OCI-LY1 (cell line): Measurements from ENCODE around the gene ALDH16A1.
"Not testable (repeated sequence)": the region's sequence is repeated elsewhere in the genome, so short reads cannot be mapped to it uniquely, and the experiment has no call there.

Experiments
- H2AFZ ChIP-seq: fragments of 200-600 bp; sonication (generic), shearing (Covaris generic); 2 replicates; pipeline ENCODE4 v1.6.0; 2014; ENCODE audit warnings: antibody characterized with exemption, mild to moderate bottlenecking, low read length
- H3F3A ChIP-seq: fragments of 200-600 bp; sonication (generic), shearing (Covaris generic); 2 replicates; pipeline ENCODE4 v1.6.0; 2014; ENCODE audit warnings: mild to moderate bottlenecking, antibody characterized with exemption, low read length, moderate library complexity; ENCODE audit not compliant: insufficient read depth
- H3K27ac ChIP-seq: fragments of 200-600 bp; sonication (generic); 2 replicates; pipeline ENCODE4 v1.5.1; 2014; ENCODE audit warnings: low read length, mixed run types, mild to moderate bottlenecking, low read depth; ENCODE audit not compliant: poor library complexity, severe bottlenecking
- H3K27me3 ChIP-seq: fragments of 200-600 bp; sonication (generic); 2 replicates; pipeline ENCODE4 v1.6.0; 2014; ENCODE audit warnings: antibody characterized with exemption, mild to moderate bottlenecking, low read length, moderate library complexity; ENCODE audit not compliant: insufficient read depth
- H3K36me3 ChIP-seq: fragments of 200-600 bp; sonication (generic); 2 replicates; pipeline ENCODE4 v1.6.1; 2014; ENCODE audit warnings: mild to moderate bottlenecking, antibody characterized with exemption, low read length, moderate library complexity, mixed read lengths; ENCODE audit not compliant: insufficient read depth
- H3K4me1 ChIP-seq: fragments of 200-600 bp; sonication (generic); 2 replicates; pipeline ENCODE4 v1.5.1; 2014; ENCODE audit warnings: mild to moderate bottlenecking, low read length, moderate library complexity; ENCODE audit not compliant: insufficient read depth, severe bottlenecking
- H3K4me2 ChIP-seq: fragments of 200-600 bp; sonication (generic), shearing (Covaris generic); 2 replicates; pipeline ENCODE4 v1.6.1; 2014; ENCODE audit warnings: low read length
- H3K4me3 ChIP-seq: fragments of 200-600 bp; sonication (generic); 2 replicates; pipeline ENCODE4 v1.5.1; 2014; ENCODE audit warnings: low read length, low read depth, mild to moderate bottlenecking, mixed read lengths; ENCODE audit not compliant: poor library complexity, severe bottlenecking
- H3K79me2 ChIP-seq: fragments of 200-600 bp; shearing (Covaris generic); 2 replicates; pipeline ENCODE4 v1.6.1; 2016; ENCODE audit warnings: mixed run types, low read length, mixed read lengths; ENCODE audit not compliant: insufficient read depth
- H3K9ac ChIP-seq: fragments of 200-600 bp; sonication (generic), shearing (Covaris generic); 2 replicates; pipeline ENCODE4 v1.6.1; 2014; ENCODE audit warnings: mild to moderate bottlenecking, low read length, mixed read lengths
- H3K9me2 ChIP-seq: fragments of 200-600 bp; sonication (generic), shearing (Covaris generic); 2 replicates; pipeline ENCODE4 v1.6.1; 2014; ENCODE audit warnings: low read depth, mild to moderate bottlenecking, low read length, mixed read lengths
- H3K9me3 ChIP-seq: fragments of 200-600 bp; shearing (Covaris generic); 2 replicates; pipeline ENCODE4 v1.6.1; 2014; ENCODE audit warnings: low read length, mixed read lengths
- H4K20me1 ChIP-seq: fragments of 200-600 bp; sonication (generic), shearing (Covaris generic); 2 replicates; pipeline ENCODE4 v1.6.0; 2016; ENCODE audit warnings: mild to moderate bottlenecking, low read length; ENCODE audit not compliant: insufficient read depth
- CTCF ChIP-seq: fragments of 200-600 bp; sonication (generic), shearing (Covaris generic); IDR thresholded peaks from 2 replicates; pipeline ENCODE4 v1.5.1; 2017; ENCODE audit warnings: mild to moderate bottlenecking, antibody characterized with exemption, low read length, moderate library complexity, mixed read lengths
- EZH2 ChIP-seq: fragments of 200-600 bp; sonication (generic), shearing (Covaris generic); IDR thresholded peaks from 2 replicates; pipeline ENCODE4 v1.8.0; 2017; ENCODE audit warnings: borderline replicate concordance, mixed run types, mild to moderate bottlenecking, antibody characterized with exemption, low read length, moderate library complexity, mixed read lengths

The ALDH16A1 gene

GRCh38 chr19:49442771-49443365 is 10.2 kb upstream of the ALDH16A1 start:
- Histone ChIP-seq H2AFZ (peak overlapping the region; percentile 29), H3K4me1 (peaks cover 5% of the 10 kb centered on the region), H3K4me2 (peak overlapping the region; percentile 85), H3K9ac (peak overlapping the region; percentile 72), H3K79me2 (no peaks in the 10 kb centered on the region), H3K27ac (no peak overlapping the region), H3F3A (peaks cover 6% of the 10 kb centered on the region), H4K20me1 (no peaks in the 10 kb centered on the region), H3K4me3 (peak overlapping the region; percentile 69), H3K9me3 (no peaks in the 10 kb centered on the region), H3K9me2 (no peaks in the 10 kb centered on the region), H3K27me3 (peaks cover 19% of the 10 kb centered on the region), H3K36me3 (peaks cover 13% of the 10 kb centered on the region)
- TF ChIP-seq EZH2 (no peak), CTCF (no peak)

- peak overlapping the region; percentile 72 for H3K9ac ChIP-seq
- H3K4me3 ChIP-seq = peak overlapping the region; percentile 69
- peak; percentile 80 for TF ChIP-seq CTCF
- TF ChIP-seq EZH2 = no peak
Measured at GRCh38 chr19:49443366-49444099, 9.5 kb upstream of the ALDH16A1 start.

GRCh38 chr19:49444100-49444700 is 8.8 kb upstream of the ALDH16A1 start:
- Histone ChIP-seq H3K27me3 (peaks cover 17% of the 10 kb centered on the region), H3K4me3 (peak overlapping the region; percentile 69), H3K36me3 (peaks cover 20% of the 10 kb centered on the region), H3K4me2 (peak overlapping the region; percentile 85)
- not testable (repeated sequence) for H3K9me2 ChIP-seq, H3F3A ChIP-seq, H3K27ac ChIP-seq, H2AFZ ChIP-seq, H3K9ac ChIP-seq, H3K79me2 ChIP-seq, H3K9me3 ChIP-seq, H3K4me1 ChIP-seq, H4K20me1 ChIP-seq

More at GRCh38 chr19:49443366-49444099, 9.5 kb upstream of the ALDH16A1 start:
- peaks cover 6% of the 10 kb centered on the region for H3F3A ChIP-seq
- H4K20me1 ChIP-seq = no peaks in the 10 kb centered on the region
- peak overlapping the region; percentile 29 for H2AFZ ChIP-seq
- H3K27ac ChIP-seq = peak overlapping the region; percentile 39
- H3K4me2 ChIP-seq = peak overlapping the region; percentile 85
- H3K9me3 ChIP-seq = no peaks in the 10 kb centered on the region
- H3K27me3 ChIP-seq = peaks cover 19% of the 10 kb centered on the region
- peaks cover 5% of the 10 kb centered on the region for H3K4me1 ChIP-seq
- no peaks in the 10 kb centered on the region for H3K79me2 ChIP-seq
- peaks cover 17% of the 10 kb centered on the region for H3K36me3 ChIP-seq
- H3K9me2 ChIP-seq = no peaks in the 10 kb centered on the region
